PC-3 (cell line): ENCODE results near the gene AFF2. TPM values are rescaled to one million over a fixed set of nuclear protein-coding genes. Genes with fewer than 3 reads are reported as not detected.

Experiments used
- ATAC-seq: fragments of 200-7000 bp; cut with Tn5 transposase; 2 replicates; pipeline ENCODE4 v1.9.1; 2020; ENCODE audit warnings: mild to moderate bottlenecking, moderate library complexity
- BruUV-seq: library from RNA; stranded (reverse); fragments of 400-500 nt; replicated peaks from 2 replicates; lab custom pipeline; 2021; lab: Mats Ljungman, UMichigan
- CTCF ChIA-PET: fragments of 300-600 bp; sonication (Branson Sonifier 250); formaldehyde crosslinking; loops from one replicate; lab custom pipeline; 2022; ENCODE audit warnings: antibody characterized with exemption; lab: Charles Lee
- POLR2A ChIA-PET: fragments of 300-600 bp; sonication (Branson Sonifier 250); formaldehyde crosslinking; loops from one replicate; lab custom pipeline; 2022; ENCODE audit warnings: antibody characterized with exemption; ENCODE audit not compliant: unreplicated experiment; lab: Charles Lee
- DNase-seq: peaks from one replicate; pipeline ENCODE4 v3.0.0-alpha.2; 2015
- H2AFZ ChIP-seq: fragments of 300-600 bp; sonication (generic); 2 replicates; pipeline ENCODE4 v1.6.0; 2016; ENCODE audit warnings: antibody characterized with exemption, low read length
- H3F3A ChIP-seq: fragments of 300-600 bp; sonication (generic); one replicate; pipeline ENCODE4 v1.6.0; 2017; ENCODE audit warnings: antibody characterized with exemption, low read length, control low read depth, mild to moderate bottlenecking; ENCODE audit not compliant: unreplicated experiment
- H3K27ac ChIP-seq: fragments of 300-600 bp; sonication (generic); 2 replicates; pipeline ENCODE4 v1.5.1; 2016; ENCODE audit warnings: mild to moderate bottlenecking, low read length
- H3K27me3 ChIP-seq: fragments of 300-600 bp; sonication (generic); 2 replicates; pipeline ENCODE4 v1.6.1; 2016; ENCODE audit warnings: low read length, mixed read lengths
- H3K36me3 ChIP-seq: fragments of 300-600 bp; sonication (generic); 2 replicates; pipeline ENCODE4 v1.6.1; 2016; ENCODE audit warnings: low read depth, mixed run types, low read length, mixed read lengths
- H3K4me1 ChIP-seq: fragments of 300-600 bp; sonication (generic); 2 replicates; pipeline ENCODE4 v1.5.1; 2016; ENCODE audit warnings: low read length; ENCODE audit not compliant: insufficient read depth
- H3K4me2 ChIP-seq: fragments of 300-600 bp; sonication (generic); 2 replicates; pipeline ENCODE4 v1.6.0; 2016; ENCODE audit warnings: low read length
- H3K4me3 ChIP-seq: fragments of 300-600 bp; sonication (generic); 2 replicates; pipeline ENCODE4 v1.5.1; 2016; ENCODE audit warnings: mild to moderate bottlenecking, low read length, mixed read lengths
- H3K79me2 ChIP-seq: fragments of 300-600 bp; sonication (generic); 2 replicates; pipeline ENCODE4 v1.6.1; 2017; ENCODE audit warnings: low read length, mixed read lengths
- H3K9ac ChIP-seq: fragments of 300-600 bp; sonication (generic); 2 replicates; pipeline ENCODE4 v1.6.0; 2016; ENCODE audit warnings: mild to moderate bottlenecking, low read length
- H3K9me2 ChIP-seq: fragments of 300-600 bp; sonication (generic); replicated peaks from 2 replicates; pipeline ENCODE4 v1.6.1; 2016; ENCODE audit warnings: mixed run types, low read length, mixed read lengths
- H3K9me3 ChIP-seq: fragments of 300-600 bp; sonication (generic); 2 replicates; pipeline ENCODE4 v1.6.1; 2016; ENCODE audit warnings: low read length, mixed read lengths
- H4K20me1 ChIP-seq: fragments of 300-600 bp; sonication (generic); 2 replicates; pipeline ENCODE4 v1.6.1; 2016; ENCODE audit warnings: low read length, mixed read lengths
- EZH2 ChIP-seq: fragments of 300-600 bp; sonication (generic); IDR thresholded peaks from one replicate; pipeline ENCODE4 v1.6.1; 2017; ENCODE audit warnings: antibody characterized with exemption, mild to moderate bottlenecking, low read length; ENCODE audit not compliant: unreplicated experiment
- EZH2phosphoT487 ChIP-seq: fragments of 300-600 bp; sonication (generic); IDR thresholded peaks from 2 replicates; pipeline ENCODE4 v1.6.1; 2018; ENCODE audit warnings: mild to moderate bottlenecking, antibody characterized with exemption, low read length, borderline replicate concordance
- intact Hi-C: fragments of 100-400 bp; cut with micrococcal nuclease; formaldehyde crosslinking; loops from 2 replicates; pipeline ENCODE4 v1.9.0; 2023
- total RNA-seq: library from RNA; depleted of rRNA; stranded (reverse); fragments of >200 nt; gene quantifications from 2 replicates; pipeline ENCODE4 v1.2.3, GENCODE V29; 2014
- TF ChIP-seq, protein P1 (sequence below): fragments of 300-600 bp; sonication (generic); conservative IDR thresholded peaks from 2 replicates; pipeline ENCODE4 v1.5.1; 2017; ENCODE audit warnings: antibody characterized with exemption, low read depth, mild to moderate bottlenecking, low read length

Gene AFF2
- total RNA-seq, 1 experiment from 2014 or later: not detected

DNA sequence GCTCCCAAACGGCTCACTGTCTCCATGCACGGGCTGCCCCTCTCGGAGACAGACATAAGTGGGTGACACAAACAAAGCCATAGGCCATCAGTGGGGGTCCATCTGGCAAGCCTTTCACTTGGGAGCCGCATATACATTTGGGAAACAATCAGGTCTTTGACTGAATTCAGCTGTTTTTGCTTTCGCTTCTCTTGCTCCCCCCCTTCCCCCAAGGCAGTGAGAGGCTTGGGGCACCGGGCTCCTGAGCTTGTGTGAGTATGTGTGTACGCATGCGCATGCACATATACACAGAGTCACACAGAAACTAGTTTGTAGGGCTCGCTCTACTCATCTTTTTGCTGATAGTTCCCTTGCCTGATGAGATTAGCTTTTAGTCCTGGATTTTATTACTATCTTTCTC lies 284.4 kb downstream of the AFF2 start:
- no peak overlapping the region for H3K27ac ChIP-seq
- no peaks in the 10 kb centered on the region for H3K4me1 ChIP-seq
- no peak overlapping the region for H3K9ac ChIP-seq
- H3K9me2 ChIP-seq: no peaks in the 10 kb centered on the region
- TF ChIP-seq EZH2phosphoT487: no peak
- no peak for TF ChIP-seq EZH2
- TF ChIP-seq, protein P1, sequence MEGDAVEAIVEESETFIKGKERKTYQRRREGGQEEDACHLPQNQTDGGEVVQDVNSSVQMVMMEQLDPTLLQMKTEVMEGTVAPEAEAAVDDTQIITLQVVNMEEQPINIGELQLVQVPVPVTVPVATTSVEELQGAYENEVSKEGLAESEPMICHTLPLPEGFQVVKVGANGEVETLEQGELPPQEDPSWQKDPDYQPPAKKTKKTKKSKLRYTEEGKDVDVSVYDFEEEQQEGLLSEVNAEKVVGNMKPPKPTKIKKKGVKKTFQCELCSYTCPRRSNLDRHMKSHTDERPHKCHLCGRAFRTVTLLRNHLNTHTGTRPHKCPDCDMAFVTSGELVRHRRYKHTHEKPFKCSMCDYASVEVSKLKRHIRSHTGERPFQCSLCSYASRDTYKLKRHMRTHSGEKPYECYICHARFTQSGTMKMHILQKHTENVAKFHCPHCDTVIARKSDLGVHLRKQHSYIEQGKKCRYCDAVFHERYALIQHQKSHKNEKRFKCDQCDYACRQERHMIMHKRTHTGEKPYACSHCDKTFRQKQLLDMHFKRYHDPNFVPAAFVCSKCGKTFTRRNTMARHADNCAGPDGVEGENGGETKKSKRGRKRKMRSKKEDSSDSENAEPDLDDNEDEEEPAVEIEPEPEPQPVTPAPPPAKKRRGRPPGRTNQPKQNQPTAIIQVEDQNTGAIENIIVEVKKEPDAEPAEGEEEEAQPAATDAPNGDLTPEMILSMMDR: no peak
- intact Hi-C loops: no loop called here
- no peaks in the 10 kb centered on the region for H3K27me3 ChIP-seq
- CTCF ChIA-PET: no interaction called here
- ATAC-seq (no peak), DNase-seq (no peak)
- H3K79me2 ChIP-seq: no peaks in the 10 kb centered on the region
- H3F3A ChIP-seq: no peaks in the 10 kb centered on the region
- H4K20me1 ChIP-seq: no peaks in the 10 kb centered on the region
- no peak overlapping the region for H2AFZ ChIP-seq
- no TSS peak for BruUV-seq
- POLR2A ChIA-PET: no interaction called here
- H3K9me3 ChIP-seq: no peaks in the 10 kb centered on the region; the same call in 1 of the 2 replicates
- no peaks in the 10 kb centered on the region for H3K36me3 ChIP-seq
- no peak overlapping the region for H3K4me3 ChIP-seq
- H3K4me2 ChIP-seq: no peak overlapping the region

DNA sequence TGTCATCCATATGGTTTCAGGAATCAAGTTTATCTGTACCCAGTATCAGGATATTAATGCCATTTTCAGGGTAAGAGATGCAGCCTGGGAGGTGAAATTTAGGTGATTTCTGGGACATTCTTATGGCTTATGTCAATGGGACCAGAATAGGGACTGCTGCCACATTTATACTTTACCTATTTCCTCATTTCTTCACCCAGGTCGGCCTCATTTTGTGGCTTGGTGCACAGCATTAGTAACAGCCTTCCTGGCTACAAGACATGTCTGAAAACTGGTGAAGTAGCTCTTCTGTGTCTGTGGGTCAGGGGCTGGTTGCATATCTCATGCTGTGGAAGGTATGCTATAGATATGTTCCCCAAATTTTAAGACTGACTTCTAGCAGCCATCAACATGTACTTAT lies 284.8 kb downstream of the AFF2 start:
- Histone ChIP-seq H3K9me2 (no peaks in the 10 kb centered on the region), H3K27me3 (no peaks in the 10 kb centered on the region), H3K4me1 (no peaks in the 10 kb centered on the region), H3F3A (no peaks in the 10 kb centered on the region), H3K4me3 (no peak overlapping the region), H4K20me1 (no peaks in the 10 kb centered on the region), H3K4me2 (no peak overlapping the region), H3K36me3 (no peaks in the 10 kb centered on the region), H3K9me3 (no peaks in the 10 kb centered on the region; the same call in 1 of the 2 replicates), H3K79me2 (no peaks in the 10 kb centered on the region), H2AFZ (no peak overlapping the region), H3K27ac (no peak overlapping the region), H3K9ac (no peak overlapping the region)
- no peak for ATAC-seq
- ChIA-PET CTCF (no interaction called here), POLR2A (no interaction called here)
- no peak for DNase-seq
- intact Hi-C loops: no loop called here
- no TSS peak for BruUV-seq
- TF ChIP-seq EZH2: no peak
- TF ChIP-seq EZH2phosphoT487: no peak
- TF ChIP-seq, protein P1: no peak

DNA sequence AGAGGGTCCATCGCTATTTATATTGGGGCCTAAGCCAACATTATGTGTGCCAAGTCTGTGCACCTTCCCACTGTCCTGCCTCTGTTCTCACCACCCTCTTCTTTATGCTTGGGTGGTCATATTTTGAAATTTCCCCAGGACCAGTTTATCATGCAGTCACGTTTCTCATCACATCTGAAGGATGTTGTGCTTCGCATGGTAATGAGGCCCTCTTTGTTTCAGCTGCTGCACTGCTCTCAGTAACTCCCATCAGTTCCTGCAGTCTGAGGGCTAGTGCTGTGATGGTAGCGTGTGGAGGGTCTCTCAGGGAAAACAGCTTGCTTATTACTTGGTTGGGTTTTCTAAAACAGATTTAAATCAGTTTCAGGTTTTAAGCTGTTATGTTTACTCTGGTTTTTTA lies 288.0 kb downstream of the AFF2 start:
- TF ChIP-seq EZH2phosphoT487: no peak
- TF ChIP-seq, protein P1: no peak
- DNase-seq: no peak
- no peak overlapping the region for H2AFZ ChIP-seq
- no peak overlapping the region for H3K4me3 ChIP-seq
- no peaks in the 10 kb centered on the region for H4K20me1 ChIP-seq
- H3K4me1 ChIP-seq: no peaks in the 10 kb centered on the region
- H3K27me3 ChIP-seq: no peaks in the 10 kb centered on the region
- no TSS peak for BruUV-seq
- H3K9me2 ChIP-seq: no peaks in the 10 kb centered on the region
- H3K27ac ChIP-seq: no peak overlapping the region
- POLR2A ChIA-PET: no interaction called here
- H3K36me3 ChIP-seq: no peaks in the 10 kb centered on the region
- H3K9me3 ChIP-seq: no peaks in the 10 kb centered on the region; the same call in 1 of the 2 replicates
- CTCF ChIA-PET: no interaction called here
- no peak overlapping the region for H3K9ac ChIP-seq
- H3K4me2 ChIP-seq: no peak overlapping the region
- intact Hi-C loops: no loop called here
- H3F3A ChIP-seq: no peaks in the 10 kb centered on the region
- no peaks in the 10 kb centered on the region for H3K79me2 ChIP-seq
- ATAC-seq: no peak
